RPMI7951 (cell line): ENCODE results near the gene CD81. TPM values are rescaled to one million over a fixed set of nuclear protein-coding genes. Genes with fewer than 3 reads are reported as not detected.
"Not testable (repeated sequence)": the region's sequence is repeated elsewhere in the genome, so short reads cannot be mapped to it uniquely, and the experiment has no call there.

ENCODE experiments used
- DNase-seq: peaks from one replicate; pipeline ENCODE4 v3.0.0-alpha.2; 2012; ENCODE audit warnings: low read depth
- total RNA-seq: library from RNA; depleted of rRNA; stranded (reverse); fragments of >200 nt; shearing (Covaris generic); gene quantifications from 2 replicates; pipeline ENCODE4 v1.2.3, GENCODE V29; 2014

Gene CD81
- total RNA-seq, 1 experiment from 2014 or later = 248 TPM

- DNase-seq = no peak
Observed at GRCh38 chr11:2357246-2357645, 19.9 kb upstream of the CD81 start.

- not testable (repeated sequence) for DNase-seq
Observed at GRCh38 chr11:2357651-2358050, 19.5 kb upstream of the CD81 start.

GRCh38 chr11:2358754-2359442, 18.2 kb upstream of the CD81 start:
- no peak for DNase-seq

DNA sequence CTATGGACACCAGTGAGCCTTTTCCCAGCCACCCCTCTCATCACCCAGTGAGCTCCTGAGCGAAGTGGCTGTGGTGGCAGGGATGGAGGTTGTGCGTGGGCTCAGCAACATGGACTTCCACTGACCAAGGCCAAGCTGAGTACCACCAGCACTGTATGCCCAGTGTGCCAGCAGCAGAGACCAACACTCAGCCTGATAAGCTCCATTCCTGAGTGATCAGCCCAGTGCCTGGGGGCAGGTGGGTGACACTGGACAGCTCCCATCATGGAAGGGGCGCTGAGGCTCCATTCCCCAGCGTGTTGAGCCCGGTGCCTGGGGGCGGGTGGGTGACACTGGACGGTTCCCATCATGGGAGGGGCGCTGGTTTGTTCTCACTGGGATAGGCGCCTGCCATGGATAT, 17.6 kb upstream of the CD81 start:
- DNase-seq = no peak

DNA sequence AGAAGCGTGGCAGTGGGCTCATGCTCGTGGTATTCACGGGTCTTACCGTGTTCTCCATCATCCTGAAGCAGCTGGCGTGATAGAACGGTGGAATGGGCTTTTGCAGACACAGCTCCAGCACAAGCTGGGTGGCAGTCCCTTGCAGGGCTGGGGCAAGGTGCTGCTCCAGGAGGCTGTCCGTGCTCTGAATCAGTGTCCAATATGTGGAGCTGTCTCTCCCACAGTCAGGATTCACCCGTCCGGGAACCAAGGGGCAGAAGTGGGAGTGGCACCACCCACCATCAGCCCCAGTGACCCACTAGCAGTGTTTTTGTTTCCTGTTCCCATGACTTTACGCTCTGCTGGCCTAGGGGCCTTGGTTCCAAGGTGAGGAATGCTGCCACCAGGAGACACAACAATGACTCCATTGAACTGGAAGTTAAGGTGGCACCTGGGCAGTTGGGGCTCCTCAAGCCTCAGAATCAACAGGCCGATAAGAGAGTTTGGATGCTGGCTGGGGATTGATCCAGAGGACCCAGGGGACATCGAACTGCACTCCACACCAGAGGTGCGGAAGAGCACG, 16.9 kb upstream of the CD81 start:
- no peak for DNase-seq

GRCh38 chr11:2361565-2361964, 15.5 kb upstream of the CD81 start:
- no peak for DNase-seq

DNA sequence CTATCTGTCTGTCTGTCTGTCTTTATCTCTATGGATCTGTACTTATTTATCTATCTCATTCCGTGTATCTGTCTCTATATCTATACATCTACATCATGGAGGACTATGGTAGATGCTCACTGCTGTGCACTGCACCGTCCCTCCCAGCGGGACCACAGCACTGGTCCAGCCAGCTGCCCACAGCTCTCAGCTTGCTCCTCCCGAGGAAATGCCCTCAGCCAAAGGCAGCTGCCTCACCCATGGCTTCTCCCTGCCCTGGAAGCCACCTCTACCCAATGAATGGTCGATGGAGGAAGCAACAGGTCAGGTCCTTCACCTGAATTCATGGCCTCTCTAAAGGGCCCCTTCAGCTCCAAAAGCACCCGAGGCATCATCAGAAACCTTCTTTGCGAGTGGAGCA, 14.7 kb upstream of the CD81 start:
- DNase-seq = no peak

DNA sequence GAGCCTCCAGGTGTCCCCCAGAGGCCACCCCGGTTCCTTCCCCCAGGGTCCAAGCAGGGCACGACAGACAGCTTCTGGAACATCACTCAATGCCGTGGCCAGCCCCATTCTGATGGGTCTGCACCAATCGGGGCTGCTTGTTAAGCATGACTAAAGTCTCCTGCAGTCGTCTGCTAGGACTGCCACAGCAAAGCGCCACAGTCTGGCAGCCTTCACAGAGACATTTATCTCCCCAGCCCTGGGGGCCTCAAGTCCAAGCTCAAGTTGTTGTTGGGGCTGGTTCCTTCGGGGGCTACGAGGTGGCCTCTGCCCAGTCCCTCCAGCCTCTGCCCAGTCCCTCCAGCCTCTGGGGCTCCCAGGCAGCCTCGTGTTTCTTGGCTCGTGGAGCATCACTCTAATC, 14.0 kb upstream of the CD81 start:
- DNase-seq = no peak

DNA sequence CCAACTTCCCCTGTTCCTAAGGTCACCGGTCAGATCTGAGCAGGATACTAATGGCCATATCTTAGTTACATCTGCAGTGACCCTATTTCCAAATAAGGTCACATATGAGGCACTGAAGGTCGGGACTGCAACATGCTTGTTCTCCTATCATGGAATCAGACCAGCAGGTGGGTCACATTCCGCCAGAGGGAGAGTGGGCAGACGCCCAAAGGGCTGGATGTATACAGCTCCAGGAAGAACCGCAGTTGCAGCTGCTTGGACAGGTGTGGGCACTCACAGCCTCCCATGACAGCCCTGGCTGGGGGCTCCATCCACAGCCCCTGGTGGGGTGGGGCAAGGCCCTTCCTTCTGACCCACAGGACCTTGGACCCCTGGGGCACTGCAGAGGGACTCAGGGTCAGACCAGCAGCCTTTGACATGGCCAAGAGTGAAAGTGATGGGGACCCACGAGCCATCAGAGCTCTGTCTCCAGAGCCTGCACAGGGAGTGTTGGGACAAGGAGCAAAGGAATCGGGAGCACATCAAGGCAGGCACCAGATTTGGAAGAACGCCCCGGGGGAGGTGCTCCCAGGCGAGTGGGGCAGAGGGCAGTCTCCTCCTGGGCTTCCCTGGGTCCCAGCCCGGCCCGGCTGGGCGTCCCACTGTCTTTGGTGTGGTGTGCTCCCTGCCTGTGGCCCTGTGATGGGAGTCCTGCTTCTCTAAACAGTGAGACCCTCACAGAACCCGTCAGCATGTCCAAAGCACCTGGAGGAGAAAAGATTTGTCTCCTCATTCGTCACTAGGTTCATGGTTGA, 13.3 kb upstream of the CD81 start:
- DNase-seq = no peak

DNA sequence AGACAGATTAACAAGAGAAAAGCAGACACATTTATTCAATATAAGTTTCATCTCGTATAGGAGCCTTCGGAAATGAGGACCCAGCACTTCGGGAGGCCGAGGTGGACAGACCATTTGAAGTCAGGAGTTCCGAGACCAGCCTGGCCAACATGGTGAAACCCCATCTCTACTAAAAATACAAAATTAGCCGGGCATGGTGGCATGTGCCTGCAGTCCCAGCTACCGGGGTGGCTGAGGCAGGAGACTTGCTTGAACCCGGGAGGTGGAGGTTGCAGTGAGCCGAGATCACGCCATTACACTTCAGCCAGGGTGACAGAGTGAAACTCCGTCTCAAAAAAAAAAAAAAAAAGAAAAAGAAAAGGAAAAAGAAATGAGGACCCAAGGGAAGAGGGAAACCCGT, 12.7 kb upstream of the CD81 start:
- DNase-seq = not testable (repeated sequence)

DNA sequence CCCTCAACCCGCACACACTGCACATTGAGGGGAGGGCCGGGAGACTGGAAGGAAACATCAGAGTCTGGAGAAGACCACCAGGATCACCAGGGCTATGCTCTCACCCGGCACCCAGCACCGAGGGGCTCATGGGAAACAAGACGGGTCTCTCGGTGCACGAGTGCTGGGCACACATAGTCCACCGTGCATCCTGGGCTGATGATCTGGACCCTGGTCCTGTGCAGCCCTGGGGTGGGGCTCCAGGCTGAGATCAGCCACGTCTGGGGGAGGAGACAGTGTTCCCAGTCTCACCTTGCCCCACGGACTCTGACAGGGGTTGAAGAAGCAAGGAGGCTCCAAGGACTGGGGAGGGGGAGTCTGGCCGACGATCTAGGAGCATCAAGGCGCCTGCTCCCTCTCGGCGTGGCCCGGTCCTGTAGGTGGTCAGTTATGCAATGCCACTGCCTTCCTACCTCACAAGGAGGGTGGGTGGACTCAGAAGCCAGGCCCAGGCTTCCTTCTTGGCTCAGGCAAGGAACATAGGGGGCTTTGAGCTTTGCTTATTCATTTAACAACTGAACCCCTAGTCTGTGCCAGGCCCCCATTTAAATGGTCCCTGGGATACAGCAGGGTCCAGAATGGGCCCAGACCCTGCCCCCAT, 11.4 kb upstream of the CD81 start:
- DNase-seq = no peak

DNA sequence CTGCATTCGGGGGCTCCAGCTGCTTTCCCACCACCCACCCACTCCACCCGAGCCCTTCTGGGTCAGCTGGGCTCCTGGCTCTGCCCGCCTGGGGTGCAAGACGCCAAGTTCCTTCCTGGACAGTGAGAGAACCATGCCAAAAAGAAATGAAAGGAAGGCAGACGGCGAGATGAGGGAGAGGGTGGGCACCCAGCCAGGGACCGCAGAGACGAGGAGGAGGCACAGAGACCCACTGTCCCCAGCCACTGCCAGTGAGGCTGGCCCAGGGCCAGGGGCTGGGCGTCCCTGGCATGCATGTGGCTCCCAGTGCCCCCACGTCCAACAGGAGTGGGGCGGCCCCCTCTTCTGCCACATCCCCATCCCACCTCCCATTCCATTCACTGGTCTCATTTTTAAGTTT, 10.8 kb upstream of the CD81 start:
- DNase-seq = peak; percentile 53

- no peak for DNase-seq
Observed at GRCh38 chr11:2366733-2367132, 10.4 kb upstream of the CD81 start.

- DNase-seq = no peak
Observed at GRCh38 chr11:2367266-2368160, 9.6 kb upstream of the CD81 start.

- DNase-seq = no peak
Observed at GRCh38 chr11:2368178-2368850, 8.8 kb upstream of the CD81 start.

- no peak for DNase-seq
Observed at GRCh38 chr11:2368851-2369180, 8.3 kb upstream of the CD81 start.

DNA sequence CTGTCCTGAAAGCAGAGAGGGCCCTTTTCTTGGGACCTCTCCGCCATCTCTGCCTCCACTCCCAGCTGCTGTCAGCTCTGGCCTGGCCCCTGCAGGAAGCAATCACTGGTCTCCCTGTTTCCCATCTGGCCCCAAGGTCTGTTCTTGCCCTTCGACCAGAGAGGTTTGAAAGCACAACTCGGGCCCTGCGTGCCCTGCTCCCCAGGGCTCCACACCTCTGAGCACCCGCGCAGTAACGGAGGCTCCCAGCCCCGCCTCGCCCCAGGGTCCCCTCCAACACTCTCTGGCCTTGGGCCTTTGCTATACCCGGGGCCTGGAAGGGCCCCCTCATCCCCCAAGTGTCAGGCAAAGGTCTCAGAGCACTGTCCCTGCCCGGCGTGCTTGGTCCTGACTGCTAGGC, 7.8 kb upstream of the CD81 start:
- no peak for DNase-seq

DNA sequence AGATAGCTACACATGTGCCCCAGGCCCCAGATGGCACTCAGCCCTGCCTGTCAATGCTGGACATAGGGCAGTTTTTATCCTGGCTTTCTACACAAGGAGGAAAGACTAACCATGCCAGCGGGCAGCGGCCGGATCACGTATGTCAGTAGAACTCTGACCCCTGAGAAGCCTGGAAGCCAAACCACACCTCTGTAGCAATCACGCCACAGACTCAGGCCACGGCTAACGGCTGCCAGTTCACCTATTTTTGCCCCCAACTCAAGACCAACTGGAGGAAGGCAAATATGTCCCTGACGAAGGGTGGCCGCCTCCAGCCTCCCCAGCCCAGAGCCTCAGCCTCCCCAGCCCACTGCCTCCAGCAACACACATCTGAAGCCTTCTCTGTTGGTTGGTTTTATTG, 7.2 kb upstream of the CD81 start:
- DNase-seq = no peak

DNA sequence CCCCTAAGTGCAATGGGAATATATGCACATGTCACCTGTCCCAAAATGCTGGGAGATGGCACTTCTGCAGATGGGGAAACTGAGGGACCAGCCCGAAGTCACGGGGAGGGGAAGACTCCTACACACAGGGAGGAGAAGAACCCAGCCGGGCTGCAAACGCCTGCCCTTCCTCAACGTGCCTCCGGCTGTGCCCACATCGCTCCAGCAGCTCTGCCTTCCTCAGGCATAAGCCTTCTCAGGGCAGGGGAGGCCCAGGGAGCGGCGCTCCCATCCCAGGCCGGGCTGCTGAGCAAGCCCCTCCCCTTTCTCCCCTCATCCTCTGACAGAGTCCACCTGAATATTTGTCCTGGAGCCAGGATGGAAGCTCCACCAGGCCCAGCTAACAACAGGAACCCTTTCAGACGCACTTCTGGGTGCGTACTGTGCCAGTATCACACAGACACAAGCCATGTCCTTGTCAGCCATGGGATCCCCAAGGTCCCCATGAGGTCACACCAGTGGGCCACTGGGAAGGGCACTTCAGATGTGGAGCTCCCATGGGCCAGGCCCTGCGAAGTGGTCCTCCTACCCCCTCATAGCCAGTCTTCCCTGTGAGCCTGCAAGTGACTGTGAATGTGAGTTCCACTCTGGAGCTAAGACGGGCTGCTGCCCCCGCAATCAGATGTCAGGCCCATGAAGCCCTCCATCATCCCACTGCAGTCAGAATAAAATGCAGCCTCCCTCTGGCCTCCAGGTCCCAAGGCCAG, 2.5 kb upstream of the CD81 start:
- no peak for DNase-seq

DNA sequence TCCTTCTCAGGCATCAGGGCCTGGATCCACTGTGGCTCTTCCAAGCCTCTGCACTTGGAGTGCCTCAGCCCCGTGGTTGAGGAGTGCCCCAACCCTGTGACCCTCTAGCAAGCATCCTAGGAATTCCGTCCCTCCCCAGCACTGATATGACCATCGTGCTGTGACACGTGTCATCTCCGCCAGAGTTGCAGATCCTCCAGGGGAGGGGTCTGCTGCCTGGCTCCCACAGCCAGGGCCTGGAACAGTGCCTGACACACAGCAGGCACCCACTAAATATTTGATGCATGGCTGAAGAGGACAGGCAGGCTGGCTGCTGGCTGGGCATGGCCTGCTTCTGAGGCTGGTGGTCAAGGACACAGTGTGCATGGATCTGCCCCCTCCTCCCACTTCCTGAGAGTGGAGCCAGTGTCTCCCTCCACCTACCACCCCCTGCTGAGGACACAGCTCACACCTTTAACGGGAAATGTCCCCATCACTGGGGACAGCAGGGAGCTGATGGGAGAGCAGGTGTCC, 1.7 kb upstream of the CD81 start:
- DNase-seq = no peak
